NCI-H1436 (cell line): ENCODE measurements around the gene NPTX1.
A peak's percentile ranks its signal among the peaks of the same experiment; 100 is the strongest.

Source experiments
- DNase-seq: peaks from one replicate; lab custom pipeline; 2025; lab: John Stamatoyannopoulos, UW

The NPTX1 gene

DNA sequence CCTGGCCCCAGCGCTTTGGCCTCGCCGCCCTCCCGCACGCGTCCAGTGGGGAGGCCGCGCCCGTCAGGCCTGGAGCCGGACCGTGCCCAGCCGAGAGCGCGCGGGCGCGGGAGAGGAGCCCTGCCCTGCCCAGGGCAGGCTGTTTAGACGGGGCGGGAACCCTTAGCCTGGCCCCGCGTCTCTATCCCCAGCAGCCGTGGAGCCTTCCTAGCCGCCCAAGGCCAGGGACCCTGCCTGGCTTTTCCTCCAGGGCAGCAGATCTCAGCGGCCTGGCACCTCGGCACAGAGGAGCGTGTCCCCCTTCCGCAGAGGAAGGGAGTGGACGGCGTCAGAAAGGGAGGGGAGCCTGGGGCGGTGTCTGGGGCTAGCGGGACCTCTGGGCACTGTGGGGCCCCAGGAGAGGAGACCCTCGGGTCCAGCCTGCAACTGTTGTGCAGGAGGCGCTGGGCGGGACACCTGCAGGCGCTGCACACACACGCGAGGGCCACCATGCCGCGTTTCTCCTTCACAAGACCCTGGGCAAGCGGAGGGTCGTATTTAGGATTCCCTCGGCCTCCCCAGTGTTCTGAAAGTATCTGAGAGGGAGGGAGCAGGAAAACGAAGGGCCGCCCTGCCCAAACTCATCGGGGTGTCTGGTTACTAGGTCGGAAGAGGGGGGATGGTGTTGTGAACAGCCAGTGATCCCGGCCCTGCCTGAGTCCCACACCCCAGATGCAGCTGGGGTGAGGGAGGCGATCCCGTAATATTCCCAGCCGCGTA, 2.3 kb upstream of the NPTX1 start:
- no peak for DNase-seq

DNA sequence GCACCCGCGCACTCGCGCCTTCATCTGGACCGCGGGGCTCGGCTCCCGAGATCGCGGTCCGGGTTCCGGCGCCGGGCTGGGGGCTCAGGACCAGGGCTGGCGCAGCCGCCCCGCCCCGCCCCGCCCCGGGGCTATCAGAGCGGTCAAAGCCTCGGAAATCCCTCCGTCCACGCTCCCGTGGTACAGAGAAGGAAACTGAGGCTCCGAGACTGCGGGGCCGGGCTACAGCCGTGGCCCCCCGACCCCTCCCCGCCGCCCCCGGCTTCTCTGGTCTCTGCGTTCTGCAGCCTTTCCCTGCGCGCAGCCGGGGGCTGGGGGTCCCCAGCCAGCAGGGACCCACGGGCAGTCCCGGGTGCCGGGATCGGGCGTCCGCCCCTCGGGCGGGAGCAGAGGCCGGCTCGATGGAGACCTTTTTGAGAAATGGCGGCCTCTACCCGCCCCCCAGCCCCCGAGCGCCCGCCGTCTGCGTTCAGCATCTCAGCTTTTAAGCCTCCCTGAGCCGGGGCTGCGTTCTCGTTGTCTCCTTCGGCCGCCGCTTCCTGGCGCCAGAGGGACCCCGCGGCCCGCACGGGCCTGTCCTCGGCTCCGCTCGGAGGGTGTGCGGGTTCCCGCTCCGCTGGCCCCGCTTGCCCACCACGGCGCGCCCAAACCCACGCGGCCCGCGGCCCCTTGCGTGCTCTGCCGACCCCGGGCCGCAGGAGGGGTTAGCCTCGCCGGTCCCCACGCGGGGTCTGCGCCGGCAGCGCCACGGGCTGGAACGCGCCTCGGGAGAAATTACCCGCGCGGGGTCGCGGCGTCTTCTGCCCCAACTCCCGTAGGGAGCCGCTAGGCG, 1.5 kb upstream of the NPTX1 start:
- DNase-seq = peak; percentile 68

DNA sequence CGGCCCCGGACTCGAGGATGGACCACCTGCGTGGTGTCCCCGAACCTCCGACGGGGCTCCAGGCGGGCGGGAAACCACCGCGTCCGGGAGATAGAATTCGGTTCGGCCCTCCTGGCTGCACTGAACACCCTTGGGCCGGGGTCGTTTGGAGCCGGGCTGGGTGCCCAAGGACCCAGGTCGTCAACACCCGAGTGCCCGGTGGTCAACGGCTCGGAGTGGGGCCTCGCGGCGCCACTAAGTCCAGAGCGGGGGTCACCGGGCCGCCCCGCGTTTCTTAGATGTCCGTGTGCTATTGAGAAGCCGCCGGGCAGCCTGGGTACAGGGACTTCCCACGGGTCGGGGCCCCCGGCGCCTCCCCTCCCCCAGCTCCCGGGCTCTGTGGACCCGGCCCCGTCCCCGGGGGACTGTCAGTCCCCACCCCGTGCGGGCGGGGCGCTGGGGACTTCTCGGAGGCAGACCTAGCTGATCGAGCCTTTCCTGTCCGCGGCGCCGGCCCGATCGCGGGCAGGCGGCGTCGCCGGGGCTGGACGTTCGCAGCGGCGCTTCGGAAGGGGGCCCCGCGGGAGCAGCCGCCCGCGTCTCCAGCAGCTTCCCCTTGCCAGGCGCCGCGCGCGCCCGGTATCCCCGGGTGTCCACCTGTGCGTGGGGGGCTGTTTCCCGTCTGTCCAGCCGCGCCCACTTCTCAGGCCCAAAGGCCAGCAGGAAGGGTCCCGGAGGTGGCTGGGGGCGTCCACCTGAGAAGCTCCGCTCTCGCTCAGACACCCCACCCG, 655 bp upstream of the NPTX1 start:
- peak; percentile 26 for DNase-seq

DNA sequence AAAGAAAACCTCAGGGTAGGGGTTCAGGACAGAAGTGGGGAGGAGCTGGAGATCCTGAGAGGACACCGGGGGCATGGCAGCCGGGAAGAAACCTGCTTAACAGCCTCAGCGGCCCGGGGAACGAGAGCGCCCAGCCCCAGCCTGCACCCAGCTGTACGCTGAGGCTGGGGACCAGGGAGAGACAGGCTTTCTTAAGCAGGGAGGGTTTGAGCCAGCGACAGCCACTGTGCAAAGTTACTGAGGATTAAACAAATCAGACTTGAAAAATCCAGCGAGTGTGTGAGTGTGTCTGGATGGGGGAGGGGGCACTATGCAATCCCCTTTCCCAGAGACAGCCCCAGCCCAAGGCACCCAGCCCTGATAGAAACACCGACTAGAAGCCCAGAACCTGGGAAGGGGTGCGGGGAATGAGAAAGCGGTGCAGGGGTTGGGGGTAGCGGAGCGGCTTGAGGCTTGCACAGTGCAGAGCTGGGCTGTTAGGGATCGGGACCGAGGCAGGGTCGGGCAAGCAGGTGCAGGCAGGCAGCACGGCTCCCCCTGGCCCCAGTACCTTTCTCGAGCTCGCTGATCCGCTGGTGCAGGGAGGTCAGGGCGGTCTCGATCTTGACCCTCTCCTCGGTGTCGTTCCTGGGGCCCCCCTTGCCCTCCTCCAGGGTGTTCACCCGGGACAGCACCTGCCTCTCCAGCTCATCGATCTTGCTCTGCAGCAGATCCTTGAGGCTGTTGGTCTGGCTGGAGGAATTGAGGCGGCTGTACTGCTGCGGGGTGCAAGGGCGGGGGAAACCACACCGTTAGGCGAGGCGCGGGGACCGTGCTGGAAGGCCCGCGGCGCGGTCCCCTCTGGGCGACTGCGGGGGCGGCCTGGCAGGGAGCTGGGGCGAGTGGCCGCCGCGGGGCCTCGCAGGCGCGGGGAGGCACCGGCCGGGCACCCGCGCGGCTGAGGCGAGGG, 1.2 kb downstream of the NPTX1 start:
- no peak for DNase-seq

DNA sequence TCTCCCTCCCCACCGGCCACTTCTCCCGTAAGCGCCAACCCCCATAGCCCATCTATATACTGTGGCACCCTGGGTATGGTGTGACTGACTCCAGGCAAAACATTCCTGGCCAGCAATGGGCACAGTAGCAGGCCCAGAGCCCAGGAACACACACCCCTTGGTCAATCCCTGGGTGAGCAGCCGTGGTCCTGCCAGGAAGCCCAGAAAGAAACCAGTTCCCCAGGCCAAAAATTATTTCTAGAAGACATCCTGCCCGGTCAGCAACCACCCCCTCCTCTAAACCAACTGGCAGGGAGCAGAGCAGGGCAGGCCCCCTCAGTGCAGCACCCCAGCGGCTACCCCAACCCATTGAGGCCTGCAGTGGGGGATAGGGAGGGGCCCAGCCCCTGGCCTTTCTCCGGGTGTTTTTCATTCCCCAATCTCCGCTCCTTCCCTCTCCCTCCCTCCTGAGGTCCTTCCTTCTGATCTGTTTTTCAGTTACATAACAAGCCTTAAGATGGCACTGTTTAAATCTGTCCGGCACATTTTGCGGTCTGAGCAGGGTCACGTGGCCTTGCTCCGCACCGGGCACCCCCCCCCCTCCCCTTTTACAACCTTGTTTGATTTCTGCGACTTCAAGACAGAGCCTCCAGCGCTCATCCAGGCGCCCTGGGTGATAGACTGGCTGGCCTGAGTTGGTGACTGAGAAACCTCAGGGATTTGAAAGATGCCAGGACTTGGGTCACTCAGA, 2.0 kb downstream of the NPTX1 start:
- DNase-seq = no peak

DNA sequence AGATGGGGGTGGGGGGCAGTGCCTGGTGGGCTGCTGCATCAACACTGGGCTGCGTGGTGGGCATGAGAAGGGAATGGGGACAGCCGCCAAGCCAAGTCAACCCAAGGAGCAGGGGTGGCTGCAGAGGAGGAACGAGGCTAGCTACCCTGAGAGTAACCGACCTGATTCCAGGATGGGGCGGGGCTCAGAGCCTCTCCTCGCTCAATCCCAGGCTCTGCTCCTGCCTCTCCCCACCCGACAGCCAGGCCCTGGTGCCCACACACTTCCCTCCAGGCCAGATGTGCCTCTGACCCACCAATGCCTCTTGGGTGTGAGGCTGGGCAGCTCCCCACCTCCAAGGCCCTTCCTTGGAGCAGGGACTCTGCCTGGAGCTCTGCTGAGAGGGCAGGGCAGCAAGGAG, 2.7 kb downstream of the NPTX1 start:
- no peak for DNase-seq

DNA sequence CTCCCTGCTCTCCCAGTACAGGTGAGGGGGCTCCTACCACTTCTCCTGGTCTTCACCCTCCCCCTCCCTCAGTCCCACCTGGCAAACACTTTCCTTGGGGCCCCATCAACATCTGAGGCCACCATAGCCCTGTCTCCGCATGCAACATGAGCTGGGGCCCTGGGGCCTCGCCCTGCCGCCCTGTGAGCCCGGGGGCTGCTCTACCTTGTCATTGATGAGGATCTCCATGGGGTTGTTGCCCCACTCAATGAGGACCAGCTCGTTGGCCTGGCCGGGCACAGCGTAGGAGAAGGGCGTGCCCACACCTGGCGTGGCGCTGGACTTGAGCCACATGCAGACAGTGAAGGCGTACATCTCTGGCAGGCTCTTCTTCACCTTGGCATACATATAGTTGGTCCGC, 3.4 kb downstream of the NPTX1 start:
- DNase-seq = no peak

DNA sequence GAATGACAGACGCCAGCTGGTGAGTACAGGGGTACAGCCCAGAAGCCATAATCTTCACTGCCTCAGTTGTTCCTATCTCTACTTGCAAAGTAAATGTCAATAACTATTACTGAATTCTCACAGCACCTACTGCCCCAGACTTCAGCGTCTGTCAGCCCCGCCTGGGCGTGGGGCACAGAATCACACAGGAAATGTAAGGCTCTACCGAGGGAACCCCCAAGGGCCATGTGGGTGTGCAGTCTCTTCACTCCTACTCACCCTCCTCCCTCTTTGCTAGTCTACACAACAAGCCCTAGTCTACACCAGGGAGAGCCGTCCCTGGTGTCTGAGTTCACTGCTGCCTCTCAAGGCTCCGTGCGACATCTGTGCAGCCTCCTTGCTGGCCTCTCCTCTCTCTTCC, 4.5 kb downstream of the NPTX1 start:
- no peak for DNase-seq

DNA sequence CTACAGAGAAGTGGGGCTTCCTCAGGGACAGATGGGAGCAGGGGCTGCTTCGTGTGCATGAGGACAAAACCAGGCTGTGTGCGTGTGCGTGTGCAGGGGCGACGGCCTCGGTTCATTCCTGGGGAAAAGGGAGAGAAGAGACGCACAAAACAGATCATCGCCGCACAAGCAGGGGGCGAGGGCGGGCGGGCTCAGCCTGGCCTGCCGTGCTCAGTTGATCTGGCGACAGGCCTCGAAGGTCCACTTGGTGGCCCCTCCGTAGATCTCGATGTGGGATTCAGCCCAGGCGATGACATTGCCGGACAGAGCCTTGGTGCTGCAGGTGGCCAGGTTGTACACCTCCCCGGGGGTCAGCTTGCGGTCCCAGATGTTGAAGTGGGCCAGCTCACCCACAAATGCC, 5.8 kb downstream of the NPTX1 start:
- DNase-seq = no peak

DNA sequence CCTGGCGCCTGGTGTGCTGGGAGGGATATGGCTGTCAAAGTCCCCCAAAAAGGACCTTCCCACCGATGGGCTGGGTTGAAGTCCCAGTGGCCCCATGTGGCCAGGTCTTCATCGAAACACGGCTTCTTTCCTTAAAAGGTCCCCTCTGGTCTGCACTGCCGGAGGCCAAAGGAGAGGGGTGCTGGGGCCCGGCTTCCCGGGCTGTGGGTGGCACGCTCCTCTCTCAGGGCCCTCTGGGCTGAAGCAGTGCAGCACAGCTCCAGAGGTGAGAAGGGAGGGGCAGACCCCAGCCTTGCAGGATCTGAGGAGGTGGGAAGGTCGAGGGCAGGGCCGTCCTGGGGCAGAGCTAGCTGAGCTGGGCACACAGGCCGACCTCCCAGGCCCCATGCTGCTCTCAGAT, 6.7 kb downstream of the NPTX1 start:
- DNase-seq = no peak

DNA sequence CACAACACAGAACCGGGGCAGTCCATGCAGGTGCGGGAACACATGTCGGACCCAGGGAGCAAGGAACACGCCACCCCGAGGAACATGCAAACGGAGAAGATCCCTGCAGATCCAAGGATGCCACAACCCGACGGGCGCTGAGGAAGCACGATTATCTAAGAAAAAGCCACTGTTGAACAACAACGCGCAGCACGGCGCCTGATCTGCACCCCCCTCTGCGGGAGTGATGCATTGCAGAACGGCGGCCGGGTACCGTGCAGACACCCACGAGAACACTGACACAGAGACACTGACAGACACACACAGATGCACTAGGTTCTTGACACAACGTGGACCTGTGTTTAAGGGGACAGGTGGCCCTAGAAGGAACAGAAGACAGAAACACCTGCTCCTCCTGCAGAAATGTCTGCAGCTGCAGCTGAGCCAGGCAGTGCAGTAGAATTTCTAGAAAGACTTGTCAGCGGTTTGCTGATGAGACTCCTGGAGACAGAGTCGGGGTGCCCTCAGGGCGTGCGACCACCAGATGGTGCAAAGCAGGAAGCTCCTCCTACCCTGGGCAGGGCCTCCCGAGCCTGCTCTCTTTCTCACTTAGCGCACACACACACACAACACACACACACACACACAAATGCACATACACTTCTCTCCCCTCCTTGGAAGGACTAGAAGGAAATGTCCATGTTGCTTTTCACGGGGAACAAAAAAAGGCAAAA, 7.5 kb downstream of the NPTX1 start:
- no peak for DNase-seq

DNA sequence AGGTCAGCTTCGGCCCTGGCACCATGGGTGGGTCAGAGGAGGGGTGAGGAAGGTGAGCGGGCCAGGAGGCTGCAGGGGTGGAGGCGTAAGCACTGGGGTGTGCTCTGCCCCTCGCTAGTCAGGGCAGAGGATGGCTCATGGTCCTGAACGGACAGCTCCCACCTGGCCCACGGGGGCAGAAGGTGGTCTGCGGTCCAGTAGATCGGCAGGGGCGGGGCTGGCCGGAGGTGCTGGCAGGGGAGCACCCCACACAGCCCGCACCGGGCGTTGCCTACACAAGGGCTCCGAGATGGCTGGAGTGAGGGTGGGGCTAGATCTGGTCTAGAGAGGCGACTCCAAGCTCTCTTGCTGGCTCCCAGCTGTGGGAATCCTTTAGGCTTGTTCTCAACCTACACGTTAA, 8.2 kb downstream of the NPTX1 start:
- no peak for DNase-seq

DNA sequence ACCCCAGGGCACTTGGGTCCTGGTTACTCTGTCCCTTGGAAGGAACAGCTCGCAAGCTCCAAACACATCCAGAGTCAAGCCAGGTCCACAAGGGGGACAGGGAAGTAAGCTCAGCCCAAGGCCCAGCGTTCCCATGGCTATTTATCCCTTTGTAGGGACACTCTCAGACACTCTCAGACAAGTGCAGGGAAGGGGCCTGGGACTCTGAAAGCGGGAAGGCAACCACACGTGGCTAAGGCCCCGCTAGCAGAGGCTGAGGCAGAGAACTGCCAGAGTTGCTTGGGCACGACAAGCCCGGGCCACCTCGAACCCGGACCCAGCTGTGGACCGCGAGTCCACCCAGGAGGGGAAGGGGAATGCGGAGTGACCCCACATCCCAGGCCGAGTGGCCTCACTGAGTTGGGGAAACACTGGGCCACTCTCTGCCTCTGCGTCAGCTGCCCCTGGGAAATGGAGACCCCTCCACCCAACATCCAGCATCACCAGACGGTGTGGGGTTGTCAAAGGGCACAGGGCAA, 10.2 kb downstream of the NPTX1 start:
- DNase-seq = no peak

DNA sequence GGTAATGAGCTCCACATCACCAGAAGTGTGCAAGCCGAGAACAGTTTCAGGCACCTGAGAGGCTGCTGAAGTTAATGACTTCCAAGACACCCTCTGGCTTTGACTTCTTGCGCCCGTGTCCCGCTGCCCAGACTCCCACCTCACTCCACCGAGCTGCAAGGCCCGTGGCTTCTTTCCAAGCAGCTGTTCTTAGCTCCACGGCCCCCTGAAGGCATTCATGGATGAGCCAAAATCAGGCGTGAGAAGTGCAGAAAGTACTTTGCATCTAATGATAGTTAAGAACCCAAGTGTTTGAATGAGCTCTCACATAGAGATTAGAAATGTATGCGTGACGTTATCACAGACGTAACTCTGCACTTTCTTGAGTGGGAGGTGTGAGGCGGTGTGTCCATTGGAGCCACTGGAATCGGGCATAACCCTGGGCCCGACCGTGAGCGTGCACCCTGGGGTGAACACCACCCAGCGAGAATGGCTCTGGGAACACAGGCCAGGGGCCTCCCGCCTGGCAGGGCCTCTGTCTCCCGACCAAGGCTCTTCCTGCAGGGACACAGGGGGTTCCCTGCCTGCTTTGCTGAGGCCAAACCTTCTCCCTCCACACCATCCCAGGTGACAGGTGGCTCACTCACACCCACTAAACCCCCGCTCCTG, 11.0 kb downstream of the NPTX1 start:
- DNase-seq = no peak

DNA sequence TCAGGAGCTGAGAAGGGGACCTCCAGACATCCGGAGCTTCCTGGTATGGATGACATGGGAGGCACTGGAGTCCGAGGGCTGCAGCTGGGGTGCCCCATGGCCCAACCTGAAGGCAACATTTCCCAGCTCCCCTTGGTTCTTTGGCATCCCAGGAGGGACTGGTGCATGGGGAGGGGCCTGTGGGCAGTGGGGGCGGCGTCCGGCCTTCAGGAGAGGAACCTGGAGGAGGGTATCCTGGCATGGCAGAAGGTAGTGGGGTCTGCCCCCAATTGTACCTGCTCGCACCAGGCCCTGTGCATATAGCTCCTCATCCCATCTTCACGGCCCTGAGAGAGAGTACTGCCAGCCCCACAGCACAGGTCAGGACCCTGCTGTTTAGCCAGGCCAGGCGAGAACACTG, 11.9 kb downstream of the NPTX1 start:
- DNase-seq = no peak

DNA sequence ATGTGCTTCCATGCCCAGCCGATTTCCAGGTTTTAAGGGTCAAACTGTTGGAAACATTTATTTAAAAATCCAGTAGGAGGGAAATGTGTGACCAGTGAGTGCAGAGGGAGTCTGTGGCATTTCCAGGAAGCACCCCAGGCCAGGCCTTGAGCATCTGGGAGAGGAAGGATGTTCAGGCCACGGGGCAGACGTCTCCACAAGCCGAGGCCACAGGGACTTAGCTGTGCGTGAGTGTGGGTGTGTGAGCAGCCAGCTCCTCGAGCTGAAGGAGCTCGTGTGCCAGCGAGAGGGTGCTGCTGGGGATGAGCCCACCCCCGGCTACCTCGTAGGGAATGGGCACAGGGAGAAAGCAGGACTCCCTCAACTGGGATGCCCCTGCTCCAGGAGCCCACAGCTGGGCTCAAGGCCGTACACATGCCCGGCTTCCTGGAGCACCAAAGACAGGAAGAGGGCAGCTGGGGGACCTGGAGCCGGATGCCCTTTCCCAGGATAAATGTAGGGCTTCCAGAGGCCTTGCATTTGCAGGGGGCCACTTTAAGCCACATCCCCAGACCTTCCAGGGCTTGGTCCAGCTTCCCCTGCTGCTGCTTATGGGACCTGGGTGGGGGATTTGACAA, 12.5 kb downstream of the NPTX1 start:
- no peak for DNase-seq

DNA sequence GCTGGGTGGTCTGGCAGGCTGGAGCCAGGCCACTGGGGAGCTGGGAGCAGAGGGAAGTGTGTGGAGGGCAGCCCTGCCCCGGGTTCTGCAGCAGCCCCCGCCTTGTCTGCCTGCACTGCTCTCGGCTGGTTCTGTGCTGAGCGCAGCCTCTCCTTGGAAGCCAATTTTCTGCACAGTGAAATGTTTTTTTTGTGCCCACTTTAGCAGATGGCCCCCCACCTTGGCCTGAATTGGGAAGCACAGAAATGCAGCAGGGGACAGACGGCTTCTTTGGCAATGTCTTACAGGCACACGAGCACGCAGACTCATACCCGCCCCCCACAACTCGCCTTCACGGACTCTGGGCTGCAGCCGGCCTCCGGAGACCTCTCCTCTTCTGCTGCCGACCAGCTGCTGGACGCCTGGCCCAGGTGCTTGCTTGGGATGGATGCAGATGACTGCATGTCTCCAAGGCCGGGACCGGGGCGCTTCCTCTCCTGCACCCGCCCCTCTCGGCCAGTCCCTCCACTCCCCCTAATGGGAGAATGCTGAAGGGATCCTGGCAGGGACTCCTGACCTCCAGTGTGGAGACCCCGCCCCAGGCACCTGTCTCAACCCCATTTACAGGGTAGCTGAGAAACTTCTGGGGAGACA, 14.8 kb downstream of the NPTX1 start:
- DNase-seq = no peak

DNA sequence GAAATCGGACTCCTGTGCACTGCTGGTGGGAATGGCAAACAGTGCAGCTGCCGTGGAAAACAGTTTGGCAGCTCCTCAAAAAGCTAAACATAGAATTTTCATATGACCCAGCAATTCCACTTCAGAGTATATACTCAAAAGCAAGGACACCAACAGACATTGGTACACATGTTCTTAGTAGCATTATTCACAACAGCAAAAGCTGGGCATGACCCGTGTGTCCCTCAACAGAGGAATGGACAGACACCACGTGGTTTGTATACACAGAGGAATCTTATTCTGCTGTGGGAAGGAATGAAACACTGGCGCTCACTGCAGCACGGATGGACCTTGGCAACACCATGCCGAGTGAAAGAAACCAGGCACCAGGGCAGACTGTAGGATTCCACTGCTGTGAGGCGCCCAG, 16.0 kb downstream of the NPTX1 start:
- no peak for DNase-seq

DNA sequence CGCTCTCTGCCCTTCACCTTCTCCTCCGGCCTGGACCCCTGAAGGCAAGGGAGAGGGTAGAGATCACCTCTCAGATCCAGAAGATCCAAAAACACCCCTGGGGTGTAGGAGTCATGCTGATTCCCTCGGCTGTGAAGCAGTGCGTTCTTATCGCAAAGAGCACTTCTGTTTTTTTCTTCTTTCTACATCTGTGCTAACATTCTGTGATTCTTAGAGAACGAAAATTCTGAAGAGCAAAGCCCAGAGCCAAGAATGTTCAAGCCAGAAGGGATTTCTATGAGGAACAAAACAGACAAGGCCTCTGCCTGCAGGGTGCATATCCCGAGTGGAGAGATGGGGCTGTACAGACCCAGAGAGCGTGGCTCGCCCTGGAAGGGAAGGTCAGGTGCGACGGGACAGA, 17.2 kb downstream of the NPTX1 start:
- DNase-seq = no peak
